Progenitor cell of endocrine pancreas (in vitro differentiated cells): ENCODE data around the gene FKBP2. TPM values are rescaled to one million over a fixed set of nuclear protein-coding genes. Genes with fewer than 3 reads are reported as not detected.
"Not testable (repeated sequence)": the region's sequence is repeated elsewhere in the genome, so short reads cannot be mapped to it uniquely, and the experiment has no call there.

ENCODE experiments used
- DNase-seq: peaks from one replicate; pipeline ENCODE4 v3.0.0; 2021; ENCODE audit warnings: low spot score; ENCODE audit not compliant: unreplicated experiment
- H3K27ac Mint-ChIP-seq: 2 replicates; pipeline ENCODE4 v1.8.0; 2021; ENCODE audit warnings: mild to moderate bottlenecking, moderate library complexity, mixed read lengths
- H3K27me3 Mint-ChIP-seq: 2 replicates; pipeline ENCODE4 v1.8.0; 2021; ENCODE audit warnings: mixed read lengths
- H3K36me3 Mint-ChIP-seq: 2 replicates; pipeline ENCODE4 v1.8.0; 2022; ENCODE audit warnings: mixed read lengths; ENCODE audit not compliant: insufficient read depth
- H3K4me1 Mint-ChIP-seq: 2 replicates; pipeline ENCODE4 v1.8.0; 2021; ENCODE audit warnings: low read depth, mixed read lengths
- H3K4me3 Mint-ChIP-seq: 2 replicates; pipeline ENCODE4 v1.8.0; 2021; ENCODE audit warnings: low read depth, mild to moderate bottlenecking, moderate library complexity, mixed read lengths
- H3K9me3 Mint-ChIP-seq: 2 replicates; pipeline ENCODE4 v1.8.0; 2021; ENCODE audit warnings: low read depth, mixed read lengths
- total RNA-seq: library from RNA; stranded (reverse); gene quantifications from 2 replicates; pipeline ENCODE4 v1.2.1, GENCODE V29; 2021
- TF ChIP-seq, protein P1 (sequence below): fragments of 200-600 bp; sonication (generic); IDR thresholded peaks from one replicate; pipeline ENCODE4 v1.5.0; 2021; ENCODE audit warnings: antibody characterized with exemption, mild to moderate bottlenecking; ENCODE audit not compliant: unreplicated experiment

The FKBP2 gene
- total RNA-seq, 1 donor from 2014 or later, result 57.7 TPM

DNA sequence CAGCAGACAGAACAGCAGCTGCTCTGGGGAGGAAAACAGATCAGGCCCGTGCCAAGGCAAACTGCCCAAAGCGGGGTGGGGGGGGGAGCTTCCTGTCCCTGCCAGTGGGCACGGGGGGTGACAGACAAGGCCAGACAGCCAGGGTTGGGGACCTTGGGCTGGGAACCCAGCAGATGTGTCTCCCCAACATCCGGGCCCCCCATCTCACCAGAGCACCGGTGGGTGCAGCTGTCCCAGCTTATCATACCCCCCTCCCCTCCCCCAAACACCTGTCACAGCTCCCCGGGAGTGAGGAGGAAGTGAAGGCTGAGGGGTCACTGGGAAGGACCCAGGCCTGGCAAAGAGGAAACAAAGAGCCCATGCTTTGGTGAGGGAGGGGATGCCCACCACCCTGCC lies 4.5 kb downstream of the FKBP2 start:
- Mint-ChIP-seq H3K4me3 (peak overlapping the region; percentile 86), H3K27ac (peak overlapping the region; percentile 90), H3K4me1 (peaks cover 8% of the 10 kb centered on the region), H3K36me3 (peaks cover 4% of the 10 kb centered on the region), H3K27me3 (peaks cover 3% of the 10 kb centered on the region), H3K9me3 (no peaks in the 10 kb centered on the region)
- TF ChIP-seq, protein P1, sequence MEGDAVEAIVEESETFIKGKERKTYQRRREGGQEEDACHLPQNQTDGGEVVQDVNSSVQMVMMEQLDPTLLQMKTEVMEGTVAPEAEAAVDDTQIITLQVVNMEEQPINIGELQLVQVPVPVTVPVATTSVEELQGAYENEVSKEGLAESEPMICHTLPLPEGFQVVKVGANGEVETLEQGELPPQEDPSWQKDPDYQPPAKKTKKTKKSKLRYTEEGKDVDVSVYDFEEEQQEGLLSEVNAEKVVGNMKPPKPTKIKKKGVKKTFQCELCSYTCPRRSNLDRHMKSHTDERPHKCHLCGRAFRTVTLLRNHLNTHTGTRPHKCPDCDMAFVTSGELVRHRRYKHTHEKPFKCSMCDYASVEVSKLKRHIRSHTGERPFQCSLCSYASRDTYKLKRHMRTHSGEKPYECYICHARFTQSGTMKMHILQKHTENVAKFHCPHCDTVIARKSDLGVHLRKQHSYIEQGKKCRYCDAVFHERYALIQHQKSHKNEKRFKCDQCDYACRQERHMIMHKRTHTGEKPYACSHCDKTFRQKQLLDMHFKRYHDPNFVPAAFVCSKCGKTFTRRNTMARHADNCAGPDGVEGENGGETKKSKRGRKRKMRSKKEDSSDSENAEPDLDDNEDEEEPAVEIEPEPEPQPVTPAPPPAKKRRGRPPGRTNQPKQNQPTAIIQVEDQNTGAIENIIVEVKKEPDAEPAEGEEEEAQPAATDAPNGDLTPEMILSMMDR, result no peak
- DNase-seq, result no peak

DNA sequence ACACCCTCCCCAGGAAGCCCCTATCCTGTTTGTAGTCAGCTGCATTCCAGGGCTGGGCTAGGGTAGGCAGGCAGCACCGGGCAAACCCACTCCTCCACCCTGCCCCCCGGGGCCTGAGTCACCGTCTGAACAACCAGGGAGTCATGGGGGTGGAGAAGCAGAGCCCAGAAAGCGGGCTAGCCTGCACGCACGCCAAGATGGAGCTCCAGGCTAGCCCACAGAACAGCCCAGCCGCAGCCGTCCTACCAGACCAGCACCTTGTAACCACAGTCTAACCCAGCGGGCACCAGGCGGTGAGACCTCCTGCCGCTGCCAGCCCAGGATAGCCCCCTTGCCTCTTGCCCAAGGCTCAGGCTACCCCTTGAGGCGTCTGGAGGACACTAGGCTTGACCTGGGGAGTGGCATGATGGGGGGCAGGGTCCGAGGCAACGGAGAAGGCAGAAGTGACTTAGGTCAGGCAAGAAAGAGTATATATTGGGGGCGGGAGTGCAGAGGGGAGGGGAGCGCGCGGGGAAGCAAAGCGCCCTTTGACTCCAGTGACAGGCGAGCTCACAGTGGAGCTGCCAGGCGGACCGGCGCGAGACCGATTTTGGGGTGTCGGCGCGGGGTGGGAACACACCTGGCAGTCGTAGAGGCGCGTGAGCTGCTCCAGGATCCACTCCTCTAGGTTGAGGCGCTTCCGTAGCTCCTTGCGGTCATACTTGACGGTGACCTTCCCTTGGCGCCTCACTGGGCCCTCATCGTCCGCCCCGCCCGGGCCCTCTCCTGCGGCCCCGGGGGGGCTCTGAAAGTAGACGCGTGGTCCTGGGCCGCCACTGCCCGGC lies 5.1 kb downstream of the FKBP2 start:
- H3K27ac Mint-ChIP-seq, result peak overlapping the region; percentile 90
- peaks cover 6% of the 10 kb centered on the region for H3K4me1 Mint-ChIP-seq
- DNase-seq, result no peak
- TF ChIP-seq, protein P1, result no peak
- H3K9me3 Mint-ChIP-seq, result no peaks in the 10 kb centered on the region
- peak overlapping the region; percentile 86 for H3K4me3 Mint-ChIP-seq
- peaks cover 4% of the 10 kb centered on the region for H3K36me3 Mint-ChIP-seq
- peaks cover 3% of the 10 kb centered on the region for H3K27me3 Mint-ChIP-seq

DNA sequence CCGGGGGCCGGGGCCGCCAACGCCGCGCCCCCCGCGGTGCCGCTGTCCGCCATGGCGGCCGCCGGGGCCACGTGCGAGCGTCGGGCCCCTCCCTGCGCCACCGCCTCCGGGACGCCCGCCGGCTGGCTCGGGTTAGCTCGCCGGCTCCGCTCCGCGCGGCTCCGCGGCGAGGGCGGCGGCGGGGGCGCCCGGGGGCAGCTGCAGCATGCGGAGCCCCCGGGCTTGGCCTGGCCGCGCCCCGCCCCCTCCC lies 5.7 kb downstream of the FKBP2 start:
- H3K4me1 Mint-ChIP-seq, H3K27me3 Mint-ChIP-seq, H3K36me3 Mint-ChIP-seq, DNase-seq, H3K9me3 Mint-ChIP-seq, H3K27ac Mint-ChIP-seq: not testable (repeated sequence)
- H3K4me3 Mint-ChIP-seq, result peak overlapping the region; percentile 86

DNA sequence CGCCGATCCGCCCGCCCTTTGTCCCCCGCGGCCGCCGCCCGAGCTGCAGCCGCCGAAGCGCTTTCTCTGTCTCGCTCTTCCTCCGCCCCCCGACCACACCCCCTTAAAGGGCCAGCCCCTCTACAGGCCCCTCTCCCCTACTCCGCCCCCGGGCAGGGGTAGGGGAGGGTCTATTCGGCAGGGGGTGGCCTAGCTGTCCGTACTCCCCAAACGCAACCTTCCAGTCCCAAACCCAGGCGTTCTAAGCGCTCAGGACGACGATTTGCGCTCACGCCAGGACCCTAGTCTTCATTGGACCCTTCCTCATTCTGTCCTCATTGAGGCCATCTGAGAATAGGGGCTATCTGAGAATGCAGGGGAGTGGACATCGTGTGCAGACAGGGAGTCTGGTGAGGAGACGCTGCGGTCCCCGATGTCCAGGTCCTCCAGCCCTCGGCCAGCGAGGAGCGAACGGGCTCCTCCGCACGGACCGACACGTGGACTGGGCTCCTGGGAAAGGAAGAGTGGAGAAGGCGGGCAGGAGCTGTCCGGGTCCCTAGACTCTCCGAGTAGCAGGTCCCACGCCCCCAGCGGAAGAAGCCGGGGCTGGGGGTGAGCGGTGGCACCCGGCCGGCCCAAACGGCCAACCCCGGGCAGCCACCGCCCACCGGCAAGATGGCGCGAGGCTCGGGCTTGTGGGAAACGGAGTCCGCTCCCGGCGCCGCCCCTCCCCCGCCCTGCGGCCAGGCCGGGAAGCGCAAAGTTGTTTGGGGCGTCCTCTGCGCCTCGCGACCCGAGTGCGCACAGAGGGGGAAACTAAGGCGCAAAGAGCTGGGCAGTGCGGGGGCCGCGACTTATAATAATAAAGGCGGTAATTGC lies 6.2 kb downstream of the FKBP2 start, which contains the start of gene PPP1R14B:
TSS of gene PPP1R14B (minus strand) at position 73 of the 858 bp plus-strand sequence. CDS start 270 bp downstream, outside the sequence.
- peak; percentile 80 for DNase-seq
- H3K4me1 Mint-ChIP-seq, result peaks cover 11% of the 10 kb centered on the region
- peak within 1 kb of the TSS; percentile 95 for H3K27ac Mint-ChIP-seq
- peak within 1 kb of the TSS; percentile 86 for H3K4me3 Mint-ChIP-seq
- H3K27me3 Mint-ChIP-seq, result peaks cover 3% of the 10 kb centered on the region
- H3K36me3 Mint-ChIP-seq, result peaks cover 4% of the 10 kb centered on the region
- TF ChIP-seq, protein P1, result peak; percentile 36
- H3K9me3 Mint-ChIP-seq, result no peaks in the 10 kb centered on the region

- Mint-ChIP-seq H3K36me3 (peaks cover 4% of the 10 kb centered on the region), H3K27ac (peak overlapping the region; percentile 78), H3K4me1 (peaks cover 11% of the 10 kb centered on the region)
Measured at GRCh38 chr11:64247729-64248531, 7.0 kb downstream of the FKBP2 start.

More at GRCh38 chr11:64247729-64248531, 7.0 kb downstream of the FKBP2 start:
- Mint-ChIP-seq H3K4me3 (peak overlapping the region; percentile 86), H3K9me3 (no peaks in the 10 kb centered on the region), H3K27me3 (peaks cover 3% of the 10 kb centered on the region)
- TF ChIP-seq, protein P1, result no peak
- DNase-seq, result no peak
